ENCODE measurements around the gene SDCCAG8.

- no peak for TF ChIP-seq CTCF (IDR thresholded peaks at IDR 0.05)
- TF ChIP-seq ZFX (IDR thresholded peaks at IDR 0.05; ENCODE audit: borderline replicate concordance) = no peak
Measured at GRCh38 chr1:243393096-243393495, 137.3 kb downstream of the SDCCAG8 start.
